K562 (cell line): ENCODE measurements around the gene PADI4. TPM values are rescaled to one million over a fixed set of nuclear protein-coding genes. Genes with fewer than 3 reads are reported as not detected.

Experiments used
- ATAC-seq: fragments of 200-7000 bp; cut with Tn5 transposase; 3 replicates; pipeline ENCODE4 v1.9.1; 2020; ENCODE audit warnings: moderate library complexity
- BruUV-seq: library from RNA; stranded (reverse); fragments of 400-500 nt; replicated peaks from 2 replicates; lab custom pipeline; 2021; lab: Mats Ljungman, UMichigan
- CTCF ChIA-PET: fragments of 300-600 bp; formaldehyde crosslinking; extraction: SDS; loops from one replicate; lab custom pipeline; 2021; ENCODE audit warnings: low intra/inter-chr PET ratio; lab: Yijun Ruan, JAX
- POLR2A ChIA-PET: fragments of 300-600, 350-650 bp; sonication (Branson Sonifier 250); formaldehyde crosslinking; extraction: SDS; loops from one replicate; lab custom pipeline; 2021; ENCODE audit warnings: antibody characterized with exemption, inconsistent platforms; lab: Yijun Ruan, JAX
- DNase-seq, 4 experiments: peaks; one replicate each; pipeline versions ENCODE4 v3.0.0 to v3.0.0-alpha.2; 2011 to 2018; ENCODE audit warnings: low spot score in 3 of 4, mixed read lengths in 3 of 4; ENCODE audit errors: extremely low read depth in 1 of 4
- FAIRE-seq: peaks from 2 replicates; lab custom pipeline; 2011; peaks lifted over from hg19 to GRCh38; lab: Jason Lieb, UNC
- H2AFZ ChIP-seq: 2 replicates; pipeline ENCODE4 v1.6.0; 2011; ENCODE audit warnings: low read depth, low read length, control low read depth, inconsistent platforms
- H3K27ac ChIP-seq: fragments of 200-600 bp; 3 replicates; pipeline ENCODE4 v1.8.0; 2011; ENCODE audit warnings: low read depth, mild to moderate bottlenecking, control low read depth, inconsistent platforms, low read length, moderate library complexity, mixed read lengths; ENCODE audit errors: extremely low read depth
- H3K27me3 ChIP-seq, 2 experiments: fragments of 300-600 bp in 1 of 2; 2 replicates in 1 of 2; 3 replicates in 1 of 2; pipeline versions ENCODE4 v1.6.0 to v1.8.0; 2011; ENCODE audit warnings: inconsistent platforms in 2 of 2, low read length in 2 of 2, mild to moderate bottlenecking in 1 of 2, mixed read lengths in 1 of 2, moderate library complexity in 1 of 2; ENCODE audit not compliant: control insufficient read depth in 2 of 2, insufficient read depth in 2 of 2
- H3K36me3 ChIP-seq: fragments of 300-600 bp; 3 replicates; pipeline ENCODE4 v1.8.0; 2011; ENCODE audit warnings: mild to moderate bottlenecking, low read length, inconsistent platforms; ENCODE audit not compliant: control insufficient read depth, insufficient read depth
- H3K4me1 ChIP-seq, 2 experiments: fragments of 200-600 bp in 1 of 2; replicated peaks in 1 of 2; 2 replicates in 1 of 2; 3 replicates in 1 of 2; pipeline versions ENCODE4 v1.5.1 to v1.8.0; 2011; ENCODE audit warnings: inconsistent platforms in 2 of 2, low read length in 2 of 2, mild to moderate bottlenecking in 1 of 2, mixed read lengths in 1 of 2, moderate library complexity in 1 of 2; ENCODE audit not compliant: control insufficient read depth in 2 of 2, insufficient read depth in 2 of 2
- H3K4me2 ChIP-seq: 2 replicates; pipeline ENCODE4 v1.6.1; 2011; ENCODE audit warnings: low read length, control low read depth, inconsistent platforms, mixed read lengths; ENCODE audit not compliant: insufficient read depth
- H3K4me3 ChIP-seq: fragments of 200-600 bp; sonication (generic), shearing (Covaris generic); 2 replicates; pipeline ENCODE4 v1.5.1; 2016; ENCODE audit warnings: control low read depth, inconsistent platforms
- H3K79me2 ChIP-seq: fragments of 200-600 bp; 3 replicates; pipeline ENCODE4 v1.8.0; 2011; ENCODE audit warnings: low read length, inconsistent platforms; ENCODE audit not compliant: control insufficient read depth, insufficient read depth
- H3K9ac ChIP-seq, 2 experiments: 2 replicates each; pipeline versions ENCODE4 v1.6.0 to v1.6.1; 2011; ENCODE audit warnings: low read depth in 2 of 2, low read length in 2 of 2, control low read depth in 1 of 2, inconsistent platforms in 1 of 2, mild to moderate bottlenecking in 1 of 2, mixed read lengths in 1 of 2; ENCODE audit not compliant: insufficient read depth in 1 of 2
- H3K9me1 ChIP-seq: one replicate; pipeline ENCODE4 v1.6.0; 2011; ENCODE audit warnings: inconsistent platforms, mild to moderate bottlenecking, low read length, moderate library complexity; ENCODE audit not compliant: control insufficient read depth, insufficient read depth
- H3K9me3 ChIP-seq: replicated peaks from 2 replicates; pipeline ENCODE4 v1.5.1; 2011; ENCODE audit warnings: low read depth, low read length, inconsistent platforms; ENCODE audit not compliant: control insufficient read depth, insufficient read depth
- H4K20me1 ChIP-seq: replicated peaks from 2 replicates; pipeline ENCODE4 v1.6.1; 2011; ENCODE audit warnings: low read length, inconsistent platforms, mixed read lengths; ENCODE audit not compliant: control insufficient read depth, insufficient read depth
- ATF1 ChIP-seq, 2 experiments: fragments of 450-650 bp in 1 of 2; IDR thresholded peaks; 2 replicates each; pipeline ENCODE4 v1.6.1; 2016; ENCODE audit warnings: missing compliant biosample characterization in 1 of 2, missing genetic modification characterization in 1 of 2
- ATF7 ChIP-seq: fragments of 450-650 bp; IDR thresholded peaks from 2 replicates; pipeline ENCODE4 v1.7.1; 2014; ENCODE audit warnings: mild to moderate bottlenecking, moderate library complexity
- BRD9 ChIP-seq: fragments of 450-650 bp; IDR thresholded peaks from 2 replicates; pipeline ENCODE4 v1.6.1; 2018; ENCODE audit warnings: low read depth; ENCODE audit not compliant: partially characterized antibody
- CBFA2T3 ChIP-seq: fragments of 450-650 bp; IDR thresholded peaks from 2 replicates; pipeline ENCODE4 v1.6.1; 2017
- FOXA3 ChIP-seq, 2 experiments: fragments of 450-650 bp in 1 of 2; sonication (generic) in 1 of 2; formaldehyde crosslinking; IDR thresholded peaks in 1 of 2; conservative IDR thresholded peaks in 1 of 2; 2 replicates each; pipeline versions ENCODE4 v1.4.0 to v1.8.0; 2020 to 2022; ENCODE audit warnings: mild to moderate bottlenecking in 2 of 2, missing genetic modification reagents in 1 of 2
- KDM1A ChIP-seq, 2 experiments: fragments of 450-650 bp; IDR thresholded peaks; 2 replicates each; pipeline ENCODE4 v1.6.1; 2016; ENCODE audit warnings: mild to moderate bottlenecking in 2 of 2
- PHTF2 ChIP-seq: fragments of 250-450 bp; sonication (Bioruptor Pico); IDR thresholded peaks from 2 replicates; pipeline ENCODE4 v1.5.0; 2021; ENCODE audit warnings: mild to moderate bottlenecking
- RBM17 ChIP-seq: fragments of 200-400 bp; formaldehyde crosslinking; IDR thresholded peaks from 2 replicates; pipeline ENCODE4 v1.6.1; 2017; ENCODE audit warnings: low read depth, mild to moderate bottlenecking, low read length, borderline replicate concordance
- SMAD2 ChIP-seq: fragments of 150-350 bp; IDR thresholded peaks from 2 replicates; pipeline ENCODE4 v1.6.1; 2014; ENCODE audit warnings: low read depth, mild to moderate bottlenecking, low read length
- TOE1 ChIP-seq, 2 experiments: fragments of 450-650 bp in 1 of 2; sonication (generic) in 1 of 2; formaldehyde crosslinking in 1 of 2; IDR thresholded peaks; 2 replicates each; pipeline versions ENCODE4 v1.7.1 to v1.8.0; 2016 to 2022; ENCODE audit warnings: borderline replicate concordance in 2 of 2, mild to moderate bottlenecking in 2 of 2, antibody characterized with exemption in 1 of 2, inconsistent platforms in 1 of 2, low read depth in 1 of 2, missing genetic modification reagents in 1 of 2, moderate library complexity in 1 of 2
- ZC3H4 ChIP-seq: sonication (generic); formaldehyde crosslinking; IDR thresholded peaks from 2 replicates; pipeline ENCODE4 v1.9.0; 2021; ENCODE audit warnings: missing genetic modification reagents, borderline replicate concordance
- WGBS: fragments of 100-300 bp; shearing (Covaris generic); methylation state at CpG from one replicate; pipeline ENCODE4 v1.1.6; 2016; ENCODE audit warnings: low coverage, mixed read lengths; ENCODE audit not compliant: insufficient coverage; ENCODE audit errors: missing lambda C conversion rate; 5-methylcytosine and 5-hydroxymethylcytosine counted together
- in situ Hi-C: fragments of 300-500 bp; cut with MboI; formaldehyde crosslinking; loops from 4 replicates; pipeline ENCODE4 v1.15.0; 2018; ENCODE audit warnings: inconsistent platforms, mixed read lengths
- intact Hi-C: fragments of 100-400 bp; cut with micrococcal nuclease; formaldehyde crosslinking; loops from 2 replicates; pipeline ENCODE4 v1.14.2; 2022
- polyA plus RNA-seq, 8 experiments: library from polyadenylated mRNA; depleted of rRNA in 4 of 8; stranded (reverse) in 5 of 8; unstranded in 3 of 8; fragments of >200 nt; fragmentation: Nextera tagmentation in 2 of 8; fragmentation: Illumina TruSeq in 1 of 8; extraction: Ambion mirVana in 2 of 8; extraction: Trizol in 1 of 8; gene quantifications; 2 replicates each; pipeline versions ENCODE4 v1.2.1 to v1.2.3, GENCODE V29; 2011 to 2014; ENCODE audit warnings: inconsistent platforms in 1 of 8, missing spikeins in 1 of 8
- total RNA-seq, 7 experiments: library from RNA; depleted of rRNA in 6 of 7; stranded (reverse); fragments of >200 nt in 6 of 7; fragmentation: Illumina TruSeq in 2 of 7; extraction: Trizol in 2 of 7; gene quantifications; 2 replicates each; pipeline versions ENCODE4 v1.2.1 to v1.2.3, GENCODE V29; 2011 to 2021; ENCODE audit warnings: low replicate concordance in 1 of 7
- TF ChIP-seq, protein P1 (sequence below): fragments of 450-650 bp; IDR thresholded peaks from 2 replicates; pipeline ENCODE4 v1.6.1; 2016; ENCODE audit warnings: missing biosample characterization, missing genetic modification characterization

PADI4 gene
- total and polyA plus RNA-seq, 9 of the 15 experiments (the other 6 are each of a cell fraction or from before 2014, with no cell fraction given), result 0.22 to 0.33 TPM; not detected in 7

DNA sequence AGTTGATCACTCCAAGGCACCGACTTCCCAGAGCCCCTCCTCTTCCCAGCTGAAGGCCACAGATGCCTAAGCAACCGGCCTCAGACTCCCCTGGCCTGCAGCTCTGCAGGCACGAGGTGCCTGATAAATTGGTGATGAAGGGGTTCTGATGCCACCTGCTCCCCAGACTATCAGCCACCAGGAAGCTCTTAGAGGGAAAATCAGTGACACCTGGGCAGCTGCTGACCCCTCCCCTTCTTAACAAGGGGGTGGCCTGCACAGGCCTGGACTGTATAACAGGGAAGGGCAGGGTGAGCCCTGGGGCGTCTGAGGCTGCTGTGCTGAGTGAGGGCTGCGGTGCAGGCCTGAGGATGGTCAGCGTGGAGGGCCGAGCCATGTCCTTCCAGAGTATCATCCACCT lies 63.9 kb downstream of the PADI4 start, which contains the start of gene PADI6:
Gene PADI6, plus strand, starts transcription at position 301 of the 400 bp plus-strand sequence. Its CDS starts 50 bp downstream, at position 351.
- Histone ChIP-seq H2AFZ (no peak within 1 kb of the TSS), H3K27ac (no peak within 1 kb of the TSS), H3K79me2 (no peaks in the 10 kb centered on the region), H3K36me3 (no peaks in the 10 kb centered on the region)
- DNase-seq (no peak), ATAC-seq (no peak)
- TF ChIP-seq FOXA3 (CRISPR knock-in tag; conservative IDR thresholded peaks at IDR 0.05 in 1 of 2, IDR thresholded peaks at IDR 0.05 in 1 of 2) (no peak), PHTF2 (no peak), TOE1 (IDR thresholded peaks at IDR 0.05; ENCODE audit: borderline replicate concordance) (no peak), TOE1 (CRISPR knock-in tag; IDR thresholded peaks at IDR 0.05; ENCODE audit: borderline replicate concordance, low read depth) (no peak), KDM1A (IDR thresholded peaks at IDR 0.05) (no peak), ATF7 (no peak), SMAD2 (no peak), ZC3H4 (CRISPR knock-in tag) (no peak), ATF1 (CRISPR knock-in tag; IDR thresholded peaks at IDR 0.05) (no peak), ATF1 (tag; IDR thresholded peaks at IDR 0.05) (no peak), CBFA2T3 (no peak), BRD9 (no peak), RBM17 (no peak)
- TF ChIP-seq, protein P1, sequence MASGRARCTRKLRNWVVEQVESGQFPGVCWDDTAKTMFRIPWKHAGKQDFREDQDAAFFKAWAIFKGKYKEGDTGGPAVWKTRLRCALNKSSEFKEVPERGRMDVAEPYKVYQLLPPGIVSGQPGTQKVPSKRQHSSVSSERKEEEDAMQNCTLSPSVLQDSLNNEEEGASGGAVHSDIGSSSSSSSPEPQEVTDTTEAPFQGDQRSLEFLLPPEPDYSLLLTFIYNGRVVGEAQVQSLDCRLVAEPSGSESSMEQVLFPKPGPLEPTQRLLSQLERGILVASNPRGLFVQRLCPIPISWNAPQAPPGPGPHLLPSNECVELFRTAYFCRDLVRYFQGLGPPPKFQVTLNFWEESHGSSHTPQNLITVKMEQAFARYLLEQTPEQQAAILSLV (tag), result no peak
- TF ChIP-seq, all 486 proteins: peak for 0
- Histone ChIP-seq H3K4me2 (no peak within 1 kb of the TSS), H3K27me3 (peaks cover 51 to 74% of the 10 kb centered on the region in 2 experiments), H4K20me1 (0 out of 2 replicates have a peak, but pooled peaks cover 5% of the 10 kb centered on the region), H3K4me1 (peaks cover 0 to 3% of the 10 kb centered on the region in 2 experiments; a peak in 2 of 5 replicates), H3K9me3 (no peaks in the 10 kb centered on the region), H3K9ac (no peak within 1 kb of the TSS), H3K4me3 (no peak within 1 kb of the TSS), H3K9me1 (no peaks in the 10 kb centered on the region)
- 2% methylated on average over 7 of the region's 7 CpGs for WGBS
- ChIA-PET POLR2A (interaction anchor here (0.7 to 1.0 kb wide), 2 partner anchors 36 to 1638 kb away, joined by 3 read pairs; no protein-coding TSS in a partner anchor), CTCF (no interaction called here)
- intact Hi-C loops, result no loop called here
- no peak for FAIRE-seq
- in situ Hi-C loops, result no loop called here
- no TSS peak for BruUV-seq
